ES-I3 (cell line): ENCODE results near the gene PCSK4.
"Not testable (repeated sequence)": the region's sequence is repeated elsewhere in the genome, so short reads cannot be mapped to it uniquely, and the experiment has no call there.

Experiments used
- H3K36me3 ChIP-seq: 2 replicates; pipeline ENCODE4 v1.6.1; 2013; ENCODE audit warnings: mild to moderate bottlenecking, low read length, control low read depth, moderate library complexity; ENCODE audit not compliant: insufficient read depth
- H3K4me1 ChIP-seq: 2 replicates; pipeline ENCODE4 v1.6.1; 2013; ENCODE audit warnings: mild to moderate bottlenecking, control low read depth, low read length; ENCODE audit not compliant: insufficient read depth
- H3K9ac ChIP-seq: 2 replicates; pipeline ENCODE4 v1.6.1; 2013; ENCODE audit warnings: low read depth, mild to moderate bottlenecking, low read length, moderate library complexity
- H3K9me3 ChIP-seq: 2 replicates; pipeline ENCODE4 v1.6.1; 2013; ENCODE audit warnings: mild to moderate bottlenecking, low read length, moderate library complexity; ENCODE audit not compliant: control insufficient read depth, insufficient read depth

The PCSK4 gene

GRCh38 chr19:1478934-1479707 is 11.0 kb downstream of the PCSK4 start, which contains the start of gene C19orf25:
Gene C19orf25, minus strand, starts transcription at chr19:1479215. Its CDS starts 312 bp downstream, at chr19:1478903.
- Histone ChIP-seq H3K9me3 (no peaks in the 10 kb centered on the region), H3K9ac (peak within 1 kb of the TSS; percentile 99), H3K4me1 (no peaks in the 10 kb centered on the region)

GRCh38 chr19:1477056-1477455 is 13.1 kb downstream of the PCSK4 start:
- H3K9me3 ChIP-seq, H3K4me1 ChIP-seq, H3K9ac ChIP-seq, H3K36me3 ChIP-seq: not testable (repeated sequence)

More at GRCh38 chr19:1478934-1479707, 11.0 kb downstream of the PCSK4 start, which contains the start of gene C19orf25:
- H3K36me3 ChIP-seq, result peaks cover 4% of the 10 kb centered on the region

GRCh38 chr19:1475751-1476437 is 14.3 kb downstream of the PCSK4 start:
- peaks cover 4% of the 10 kb centered on the region for H3K36me3 ChIP-seq
- no peaks in the 10 kb centered on the region for H3K4me1 ChIP-seq
- H3K9ac ChIP-seq, result no peak overlapping the region
- H3K9me3 ChIP-seq, result no peaks in the 10 kb centered on the region

- Histone ChIP-seq H3K9ac (no peak overlapping the region), H3K4me1 (no peaks in the 10 kb centered on the region; the same call in 1 of the 2 replicates), H3K9me3 (no peaks in the 10 kb centered on the region), H3K36me3 (peaks cover 4% of the 10 kb centered on the region)
Observed at GRCh38 chr19:1474765-1475351, 15.3 kb downstream of the PCSK4 start.

- Histone ChIP-seq H3K9ac (no peak overlapping the region), H3K9me3 (no peaks in the 10 kb centered on the region), H3K36me3 (peaks cover 4% of the 10 kb centered on the region), H3K4me1 (no peaks in the 10 kb centered on the region; the same call in 1 of the 2 replicates)
Observed at GRCh38 chr19:1474011-1474764, 16.0 kb downstream of the PCSK4 start.

GRCh38 chr19:1473085-1473851 is 16.9 kb downstream of the PCSK4 start:
- H3K4me1 ChIP-seq, result no peaks in the 10 kb centered on the region; the same call in 1 of the 2 replicates
- H3K9ac ChIP-seq, result no peak overlapping the region
- peaks cover 4% of the 10 kb centered on the region for H3K36me3 ChIP-seq
- no peaks in the 10 kb centered on the region for H3K9me3 ChIP-seq

- H3K4me1 ChIP-seq, result no peaks in the 10 kb centered on the region; the same call in 1 of the 2 replicates
- no peaks in the 10 kb centered on the region for H3K9me3 ChIP-seq
- H3K9ac ChIP-seq, result no peak overlapping the region
- peaks cover 3% of the 10 kb centered on the region for H3K36me3 ChIP-seq
Observed at GRCh38 chr19:1472231-1473084, 17.7 kb downstream of the PCSK4 start.

- Histone ChIP-seq H3K4me1 (no peaks in the 10 kb centered on the region; the same call in 1 of the 2 replicates), H3K9me3 (no peaks in the 10 kb centered on the region), H3K36me3 (no peaks in the 10 kb centered on the region), H3K9ac (no peak overlapping the region; the same call in 1 of the 2 replicates)
Observed at GRCh38 chr19:1471515-1472160, 18.5 kb downstream of the PCSK4 start.

GRCh38 chr19:1471010-1471514 is 19.1 kb downstream of the PCSK4 start:
- H3K36me3 ChIP-seq, result no peaks in the 10 kb centered on the region
- H3K4me1 ChIP-seq, result no peaks in the 10 kb centered on the region; the same call in 1 of the 2 replicates
- peak overlapping the region; percentile 46; the same call in 1 of the 2 replicates for H3K9ac ChIP-seq
- H3K9me3 ChIP-seq, result no peaks in the 10 kb centered on the region

GRCh38 chr19:1470305-1471009 is 19.7 kb downstream of the PCSK4 start:
- H3K9me3 ChIP-seq, result no peaks in the 10 kb centered on the region
- no peaks in the 10 kb centered on the region; the same call in 1 of the 2 replicates for H3K4me1 ChIP-seq
- H3K9ac ChIP-seq, result peak overlapping the region; percentile 46
- no peaks in the 10 kb centered on the region for H3K36me3 ChIP-seq

- Histone ChIP-seq H3K4me1 (no peaks in the 10 kb centered on the region; the same call in 1 of the 2 replicates), H3K9me3 (no peaks in the 10 kb centered on the region), H3K9ac (peak overlapping the region; percentile 46), H3K36me3 (no peaks in the 10 kb centered on the region)
Observed at GRCh38 chr19:1470055-1470304, 20.2 kb downstream of the PCSK4 start.
